GM12878 (cell line): ENCODE data around the gene TMPRSS9. TPM values are rescaled to one million over a fixed set of nuclear protein-coding genes. Genes with fewer than 3 reads are reported as not detected.

Experiments used
- ATAC-seq: fragments of 200-7000 bp; cut with Tn5 transposase; 3 replicates; pipeline ENCODE4 v1.9.1; 2020; ENCODE audit warnings: mild to moderate bottlenecking, moderate library complexity
- BruUV-seq: library from RNA; stranded (reverse); fragments of 400-500 nt; replicated peaks from 2 replicates; lab custom pipeline; 2021; lab: Mats Ljungman, UMichigan
- CTCF ChIA-PET: fragments of 300-600 bp; sonication (Branson Sonifier 250); formaldehyde crosslinking; extraction: SDS; loops from one replicate; lab custom pipeline; 2021; ENCODE audit warnings: inconsistent platforms; lab: Yijun Ruan, JAX
- POLR2A ChIA-PET: fragments of 350-600 bp; formaldehyde crosslinking; extraction: SDS; loops from one replicate; lab custom pipeline; 2021; ENCODE audit warnings: inconsistent platforms; lab: Charles Lee
- RAD21 ChIA-PET: fragments of 300-600 bp; sonication (Branson Sonifier 250); formaldehyde crosslinking; loops from one replicate; lab custom pipeline; 2023; ENCODE audit warnings: antibody characterized with exemption; ENCODE audit not compliant: unreplicated experiment; lab: Charles Lee
- SMC1A ChIA-PET: fragments of 300-600 bp; sonication (Branson Sonifier 250); formaldehyde crosslinking; loops from one replicate; lab custom pipeline; 2023; ENCODE audit not compliant: unreplicated experiment, uncharacterized antibody; lab: Charles Lee
- DNase-seq: peaks from one replicate; pipeline ENCODE4 v3.0.0-alpha.2; 2011; ENCODE audit warnings: low read depth, low spot score
- FAIRE-seq: peaks from 3 replicates; lab custom pipeline; 2011; peaks lifted over from hg19 to GRCh38; lab: Jason Lieb, UNC
- H2AFZ ChIP-seq: 2 replicates; pipeline ENCODE4 v1.6.0; 2011; ENCODE audit warnings: low read depth, low read length, control low read depth; ENCODE audit not compliant: control insufficient read depth
- H3K27ac ChIP-seq: 2 replicates; pipeline ENCODE4 v1.5.1; 2011; ENCODE audit warnings: control low read depth; ENCODE audit not compliant: control insufficient read depth, insufficient read depth
- H3K27me3 ChIP-seq, 2 experiments: replicated peaks in 1 of 2; 2 replicates each; pipeline versions ENCODE4 v1.6.0 to v1.6.1; 2011; ENCODE audit warnings: low read length in 1 of 2; ENCODE audit not compliant: control insufficient read depth in 2 of 2, insufficient read depth in 2 of 2
- H3K36me3 ChIP-seq, 2 experiments: 2 replicates each; pipeline ENCODE4 v1.5.1; 2011; ENCODE audit warnings: low read length in 1 of 2; ENCODE audit not compliant: control insufficient read depth in 2 of 2, insufficient read depth in 2 of 2
- H3K4me1 ChIP-seq: 2 replicates; pipeline ENCODE4 v1.6.1; 2011; ENCODE audit warnings: mild to moderate bottlenecking, low read length, moderate library complexity, mixed read lengths; ENCODE audit not compliant: control insufficient read depth, insufficient read depth
- H3K4me2 ChIP-seq: 2 replicates; pipeline ENCODE4 v1.6.0; 2011; ENCODE audit warnings: control low read depth; ENCODE audit not compliant: control insufficient read depth, insufficient read depth
- H3K4me3 ChIP-seq: fragments of 200-600 bp; sonication (generic); 2 replicates; pipeline ENCODE4 v1.5.1; 2016
- H3K79me2 ChIP-seq: 2 replicates; pipeline ENCODE4 v1.6.0; 2011; ENCODE audit warnings: low read length; ENCODE audit not compliant: control insufficient read depth, insufficient read depth
- H3K9ac ChIP-seq: 2 replicates; pipeline ENCODE4 v1.8.0; 2011; ENCODE audit warnings: low read length, control low read depth, mixed read lengths; ENCODE audit not compliant: control insufficient read depth, insufficient read depth
- H3K9me3 ChIP-seq: replicated peaks from 3 replicates; pipeline ENCODE4 v1.5.1; 2011; ENCODE audit warnings: mild to moderate bottlenecking, low read length; ENCODE audit not compliant: control insufficient read depth, insufficient read depth
- H4K20me1 ChIP-seq: 2 replicates; pipeline ENCODE4 v1.6.0; 2011; ENCODE audit not compliant: control insufficient read depth, insufficient read depth
- CEBPZ ChIP-seq: fragments of 150-350 bp; IDR thresholded peaks from 2 replicates; pipeline ENCODE4 v1.6.1; 2016; ENCODE audit warnings: low read depth, low read length
- EGR1 ChIP-seq, 2 experiments: IDR thresholded peaks; 1 replicate in 1 of 2; 2 replicates in 1 of 2; pipeline ENCODE4 v1.6.1; 2011 to 2012; ENCODE audit warnings: low read depth in 2 of 2, low read length in 2 of 2, borderline replicate concordance in 1 of 2, mild to moderate bottlenecking in 1 of 2, moderate library complexity in 1 of 2
- IKZF2 ChIP-seq, 2 experiments: fragments of 450-650 bp; IDR thresholded peaks; 2 replicates each; pipeline ENCODE4 v1.6.1; 2017; ENCODE audit warnings: mild to moderate bottlenecking in 2 of 2, moderate library complexity in 2 of 2
- MLLT1 ChIP-seq: fragments of 450-650 bp; IDR thresholded peaks from 2 replicates; pipeline ENCODE4 v1.6.1; 2016; ENCODE audit warnings: mild to moderate bottlenecking
- TCF3 ChIP-seq: IDR thresholded peaks from 2 replicates; pipeline ENCODE4 v1.6.1; 2012; ENCODE audit warnings: low read depth, mild to moderate bottlenecking, low read length, borderline replicate concordance; ENCODE audit not compliant: insufficient read depth
- WRNIP1 ChIP-seq: IDR thresholded peaks from 2 replicates; pipeline ENCODE4 v1.6.1; 2011; ENCODE audit warnings: low read depth, low read length, improper control_type of control experiment, borderline replicate concordance
- WGBS: methylation state at CpG from one replicate; pipeline ENCODE4 v1.1.6; 2016; ENCODE audit warnings: low lambda C conversion rate; ENCODE audit not compliant: insufficient replicate concordance, insufficient coverage; ENCODE audit errors: missing lambda C conversion rate; 5-methylcytosine and 5-hydroxymethylcytosine counted together
- in situ Hi-C: fragments of 300-500 bp; cut with MboI; formaldehyde crosslinking; loops from 9 replicates; pipeline ENCODE4 v1.14.3; 2018; ENCODE audit warnings: mixed read lengths
- intact Hi-C: fragments of 100-400 bp; cut with micrococcal nuclease; formaldehyde crosslinking; loops from one replicate; pipeline ENCODE4 v1.14.2; 2022; ENCODE audit not compliant: unreplicated experiment
- polyA plus RNA-seq, 11 experiments: library from polyadenylated mRNA; depleted of rRNA in 4 of 11; unstranded in 6 of 11; stranded (reverse) in 5 of 11; fragments of >200 nt; fragmentation: Nextera tagmentation in 4 of 11; fragmentation: Illumina TruSeq in 1 of 11; extraction: Ambion mirVana in 4 of 11; extraction: Trizol in 1 of 11; gene quantifications; 1 replicate in 1 of 11; 2 replicates in 10 of 11; pipeline versions ENCODE4 v1.2.1 to v1.2.3, GENCODE V29; 2011 to 2016; ENCODE audit warnings: inconsistent platforms in 2 of 11, missing spikeins in 2 of 11, low read depth in 1 of 11
- total RNA-seq, 4 experiments: library from RNA; depleted of rRNA in 3 of 4; stranded (reverse); fragments of >200 nt in 3 of 4; fragmentation: Illumina TruSeq in 1 of 4; extraction: Trizol in 1 of 4; gene quantifications; 2 replicates each; pipeline versions ENCODE4 v1.2.1 to v1.2.3, GENCODE V29; 2013 to 2021

Gene TMPRSS9
- total and polyA plus RNA-seq, 10 of the 15 experiments (the other 5 are each of a cell fraction or from before 2014, with no cell fraction given): 0.24 TPM; not detected in 9

GRCh38 chr19:2330255-2330631 is 29.8 kb upstream of the TMPRSS9 start (continued):
- TF ChIP-seq IKZF2 (IDR thresholded peaks at IDR 0.05): no peak
- no peak for TF ChIP-seq CEBPZ
- TF ChIP-seq WRNIP1: no peak
- TF ChIP-seq TCF3: no peak

GRCh38 chr19:2330632-2331284 is 29.3 kb upstream of the TMPRSS9 start:
- Histone ChIP-seq H3K27ac (no peak overlapping the region), H3K4me2 (peak overlapping the region; percentile 41; the same call in 1 of the 2 replicates)

More at GRCh38 chr19:2330632-2331284, 29.3 kb upstream of the TMPRSS9 start:
- ChIA-PET SMC1A (interaction anchor here (1.1 kb wide), 1 partner anchor 92 kb away, joined by 3 read pairs; no protein-coding TSS in a partner anchor), CTCF (interaction anchor here (0.6 to 1.7 kb wide), 3 partner anchors 55 to 290 kb away, joined by 3 to 4 read pairs (median 3); no protein-coding TSS in a partner anchor), RAD21 (no interaction called here), POLR2A (interaction anchor here (0.7 kb wide), 1 partner anchor 105 kb away, joined by 3 read pairs; no protein-coding TSS in a partner anchor)
- H3K4me3 ChIP-seq: no peak overlapping the region
- H3K79me2 ChIP-seq: peaks cover 51% of the 10 kb centered on the region
- WGBS: 91% methylated on average over 20 of the region's 20 CpGs
- intact Hi-C loops: no loop called here
- no peak overlapping the region for H2AFZ ChIP-seq
- DNase-seq (no peak), ATAC-seq (no peak), FAIRE-seq (no peak)
- BruUV-seq: no TSS peak
- H4K20me1 ChIP-seq: 0 out of 2 replicates have a peak, but pooled peaks cover 3% of the 10 kb centered on the region
- in situ Hi-C loops: no loop called here
- H3K9me3 ChIP-seq: no peaks in the 10 kb centered on the region; the same call in 2 of the 3 replicates
- TF ChIP-seq EGR1 (IDR thresholded peaks at IDR 0.05; ENCODE audit: borderline replicate concordance in 1 of 2, low read depth in 2 of 2, low read length in 2 of 2) (no peak), MLLT1 (0 out of 2 replicates have a peak, but pooled peaks have one; percentile 41)
- H3K4me1 ChIP-seq: peaks cover 17% of the 10 kb centered on the region
- H3K9ac ChIP-seq: no peak overlapping the region
- no peaks in the 10 kb centered on the region for H3K27me3 ChIP-seq
- peaks cover 0 to 1% of the 10 kb centered on the region in 2 experiments; a peak in 3 of 4 replicates for H3K36me3 ChIP-seq
